ENCODE results near the gene SLC26A9. TPM values are rescaled to one million over a fixed set of nuclear protein-coding genes. Genes with fewer than 3 reads are reported as not detected.

The SLC26A9 gene
- not detected in 2 replicates for total RNA-seq (2021)
- Bru-seq, nascent RNA: not detected
- BruChase-seq, experiment 1, labeled RNA remaining after a 2-hour chase: not detected
- BruChase-seq, experiment 2, labeled RNA remaining after a 6-hour chase: not detected
- long read RNA-seq: 0 reads

- no peak for DNase-seq (ENCODE audit: low spot score)
- intact Hi-C loops (cut with micrococcal nuclease; ENCODE audit: unreplicated experiment): no loop called here
- TF ChIP-seq CTCF (conservative IDR thresholded peaks at IDR 0.05; ENCODE audit: low read depth, low read length) (no peak), EZH2 (IDR thresholded peaks at IDR 0.05; ENCODE audit: borderline replicate concordance, low read depth, low read length, poor library complexity, severe bottlenecking) (no peak)
- Histone ChIP-seq H3K36me3 (ENCODE audit: insufficient read depth, low read length, poor library complexity, severe bottlenecking) (no peaks in the 10 kb centered on the region), H3K27me3 (replicated peaks; ENCODE audit: insufficient read depth, low read depth, low read length, poor library complexity) (peaks cover 38% of the 10 kb centered on the region), H3K9me3 (ENCODE audit: low read depth, low read length, poor library complexity, severe bottlenecking) (no peaks in the 10 kb centered on the region), H3K4me3 (ENCODE audit: low read depth, low read length, poor library complexity, severe bottlenecking) (no peak within 1 kb of the TSS), H3K27ac (ENCODE audit: low read depth, low read length, poor library complexity, severe bottlenecking) (no peak within 1 kb of the TSS), H3K4me1 (ENCODE audit: insufficient read depth, low read length, poor library complexity, severe bottlenecking) (no peaks in the 10 kb centered on the region)
- ChIA-PET CTCF (interaction anchor here (1.6 kb wide), 1 partner anchor 34 kb away, joined by 4 read pairs; no protein-coding TSS in a partner anchor), POLR2A (ENCODE audit: low non-redundant PET) (no interaction called here)
- no TSS peak for BruUV-seq (replicated peaks)
Observed at GRCh38 chr1:205943245-205943644, at the start of gene SLC26A9. Gene SLC26A9, minus strand, starts transcription at chr1:205943456. Its CDS starts 7,636 bp downstream, at chr1:205935820.

GRCh38 chr1:205992218-205992882 is 49.1 kb upstream of the SLC26A9 start:
- no peak for DNase-seq (ENCODE audit: low spot score)
- POLR2A ChIA-PET (ENCODE audit: low non-redundant PET): no interaction called here
- CTCF ChIA-PET: interaction anchor here (1.9 kb wide), 1 partner anchor 15 kb away, joined by 7 read pairs; no protein-coding TSS in a partner anchor
- no peaks in the 10 kb centered on the region for H3K27me3 ChIP-seq (replicated peaks; ENCODE audit: insufficient read depth, low read depth, low read length, poor library complexity)
- H3K9me3 ChIP-seq (ENCODE audit: low read depth, low read length, poor library complexity, severe bottlenecking): no peaks in the 10 kb centered on the region
- BruUV-seq (replicated peaks): no TSS peak
- TF ChIP-seq CTCF (conservative IDR thresholded peaks at IDR 0.05; ENCODE audit: low read depth, low read length) (no peak), EZH2 (IDR thresholded peaks at IDR 0.05; ENCODE audit: borderline replicate concordance, low read depth, low read length, poor library complexity, severe bottlenecking) (no peak)
- H3K36me3 ChIP-seq (ENCODE audit: insufficient read depth, low read length, poor library complexity, severe bottlenecking): no peaks in the 10 kb centered on the region
- no peak overlapping the region for H3K4me3 ChIP-seq (ENCODE audit: low read depth, low read length, poor library complexity, severe bottlenecking)
- H3K27ac ChIP-seq (ENCODE audit: low read depth, low read length, poor library complexity, severe bottlenecking): no peak overlapping the region
- intact Hi-C loops (cut with micrococcal nuclease; ENCODE audit: unreplicated experiment): no loop called here
- no peaks in the 10 kb centered on the region for H3K4me1 ChIP-seq (ENCODE audit: insufficient read depth, low read length, poor library complexity, severe bottlenecking)

- Histone ChIP-seq H3K36me3 (ENCODE audit: insufficient read depth, low read length, poor library complexity, severe bottlenecking) (no peaks in the 10 kb centered on the region), H3K4me3 (ENCODE audit: low read depth, low read length, poor library complexity, severe bottlenecking) (no peak overlapping the region), H3K27ac (ENCODE audit: low read depth, low read length, poor library complexity, severe bottlenecking) (no peak overlapping the region), H3K4me1 (ENCODE audit: insufficient read depth, low read length, poor library complexity, severe bottlenecking) (no peaks in the 10 kb centered on the region), H3K9me3 (ENCODE audit: low read depth, low read length, poor library complexity, severe bottlenecking) (no peaks in the 10 kb centered on the region), H3K27me3 (replicated peaks; ENCODE audit: insufficient read depth, low read depth, low read length, poor library complexity) (no peaks in the 10 kb centered on the region)
- CTCF ChIA-PET: interaction anchor here (1.9 kb wide), 1 partner anchor 14 kb away, joined by 7 read pairs; no protein-coding TSS in a partner anchor
- POLR2A ChIA-PET (ENCODE audit: low non-redundant PET): no interaction called here
- DNase-seq (ENCODE audit: low spot score): no peak
- no TSS peak for BruUV-seq (replicated peaks)
- no peak for TF ChIP-seq CTCF (conservative IDR thresholded peaks at IDR 0.05; ENCODE audit: low read depth, low read length)
- no peak for TF ChIP-seq EZH2 (IDR thresholded peaks at IDR 0.05; ENCODE audit: borderline replicate concordance, low read depth, low read length, poor library complexity, severe bottlenecking)
- intact Hi-C loops (cut with micrococcal nuclease; ENCODE audit: unreplicated experiment): no loop called here
Observed at GRCh38 chr1:205991237-205991636, 48.0 kb upstream of the SLC26A9 start.

Data from A673 (cell line).